ENCODE results near the gene ZIC1. TPM values are rescaled to one million over a fixed set of nuclear protein-coding genes. Genes with fewer than 3 reads are reported as not detected.

Gene ZIC1
- polyA plus RNA-seq, 1 donor (not counting 4 experiments of a cell fraction or from before 2014, with no cell fraction given) = not detected

DNA sequence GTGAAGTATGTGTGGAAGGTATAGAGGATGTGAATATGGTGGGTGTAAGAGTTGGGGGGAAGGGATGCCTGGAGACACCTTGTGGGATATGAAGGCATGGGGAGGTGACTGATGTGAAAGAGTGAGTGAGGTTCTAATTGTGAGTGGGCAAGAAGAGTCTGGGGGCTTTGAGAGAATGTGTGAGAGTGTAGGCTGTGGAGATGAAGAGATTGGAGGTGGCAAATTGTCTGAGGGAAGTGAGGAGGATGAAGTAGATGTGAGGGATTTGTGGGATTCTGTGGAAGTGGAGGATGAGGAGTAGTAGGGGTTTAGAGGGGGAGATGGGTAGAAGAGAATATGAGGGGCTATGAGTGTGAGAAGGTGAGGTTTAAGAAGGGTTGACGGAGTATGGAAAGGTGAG lies 44.4 kb upstream of the ZIC1 start:
- no peak overlapping the region for H3K4me2 ChIP-seq (ENCODE audit: control insufficient read depth, extremely low read depth, insufficient read depth, low read depth, low read length)
- DNase-seq (ENCODE audit: low read depth, low spot score) (no peak), FAIRE-seq (no peak)
- dilution Hi-C loops (cut with MboI; ENCODE audit: extremely low pct_ligation_motif_present, low sequenced_read_pairs) = no loop called here
- no peak overlapping the region for H3K4me3 ChIP-seq (ENCODE audit: control insufficient read depth in 2 of 3, extremely low read depth in 1 of 3, insufficient read depth in 2 of 3, low read depth in 1 of 3, low read length in 3 of 3)
- no peak overlapping the region for H3K9ac ChIP-seq (ENCODE audit: control insufficient read depth, extremely low read depth, insufficient read depth, low read length)
- no peaks in the 10 kb centered on the region for H3K36me3 ChIP-seq (ENCODE audit: control insufficient read depth in 2 of 2, extremely low read depth in 1 of 2, insufficient read depth in 2 of 2, low read length in 2 of 2)
- H3K9me1 ChIP-seq (ENCODE audit: control insufficient read depth, extremely low read depth, insufficient read depth, low read length) = no peaks in the 10 kb centered on the region
- no peaks in the 10 kb centered on the region for H3K79me2 ChIP-seq (ENCODE audit: control insufficient read depth, insufficient read depth, low read length)
- H3K27me3 ChIP-seq (ENCODE audit: control insufficient read depth, extremely low read depth, insufficient read depth, low read length) = peaks cover 44% of the 10 kb centered on the region
- H3K9me3 ChIP-seq (ENCODE audit: control insufficient read depth, low read depth, low read length) = no peaks in the 10 kb centered on the region
- no peak overlapping the region for H2AFZ ChIP-seq (ENCODE audit: control insufficient read depth, low read length)
- no peak overlapping the region for H3K27ac ChIP-seq (ENCODE audit: control insufficient read depth, insufficient read depth, low read length)
- H3K4me1 ChIP-seq (ENCODE audit: control insufficient read depth, extremely low read depth, insufficient read depth, low read length) = no peaks in the 10 kb centered on the region
- TF ChIP-seq EZH2 (IDR thresholded peaks at IDR 0.05; ENCODE audit: low read length) = no peak
- TF ChIP-seq, protein P1, sequence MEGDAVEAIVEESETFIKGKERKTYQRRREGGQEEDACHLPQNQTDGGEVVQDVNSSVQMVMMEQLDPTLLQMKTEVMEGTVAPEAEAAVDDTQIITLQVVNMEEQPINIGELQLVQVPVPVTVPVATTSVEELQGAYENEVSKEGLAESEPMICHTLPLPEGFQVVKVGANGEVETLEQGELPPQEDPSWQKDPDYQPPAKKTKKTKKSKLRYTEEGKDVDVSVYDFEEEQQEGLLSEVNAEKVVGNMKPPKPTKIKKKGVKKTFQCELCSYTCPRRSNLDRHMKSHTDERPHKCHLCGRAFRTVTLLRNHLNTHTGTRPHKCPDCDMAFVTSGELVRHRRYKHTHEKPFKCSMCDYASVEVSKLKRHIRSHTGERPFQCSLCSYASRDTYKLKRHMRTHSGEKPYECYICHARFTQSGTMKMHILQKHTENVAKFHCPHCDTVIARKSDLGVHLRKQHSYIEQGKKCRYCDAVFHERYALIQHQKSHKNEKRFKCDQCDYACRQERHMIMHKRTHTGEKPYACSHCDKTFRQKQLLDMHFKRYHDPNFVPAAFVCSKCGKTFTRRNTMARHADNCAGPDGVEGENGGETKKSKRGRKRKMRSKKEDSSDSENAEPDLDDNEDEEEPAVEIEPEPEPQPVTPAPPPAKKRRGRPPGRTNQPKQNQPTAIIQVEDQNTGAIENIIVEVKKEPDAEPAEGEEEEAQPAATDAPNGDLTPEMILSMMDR (optimal IDR thresholded peaks at IDR 0.05 in 1 of 3, IDR thresholded peaks at IDR 0.05 in 1 of 3, conservative IDR thresholded peaks at IDR 0.05 in 1 of 3; ENCODE audit: extremely low read depth in 1 of 3, insufficient read depth in 2 of 3, low read length in 3 of 3) = no peak
- no peaks in the 10 kb centered on the region for H4K20me1 ChIP-seq (ENCODE audit: control insufficient read depth, extremely low read depth, insufficient read depth, low read length)

DNA sequence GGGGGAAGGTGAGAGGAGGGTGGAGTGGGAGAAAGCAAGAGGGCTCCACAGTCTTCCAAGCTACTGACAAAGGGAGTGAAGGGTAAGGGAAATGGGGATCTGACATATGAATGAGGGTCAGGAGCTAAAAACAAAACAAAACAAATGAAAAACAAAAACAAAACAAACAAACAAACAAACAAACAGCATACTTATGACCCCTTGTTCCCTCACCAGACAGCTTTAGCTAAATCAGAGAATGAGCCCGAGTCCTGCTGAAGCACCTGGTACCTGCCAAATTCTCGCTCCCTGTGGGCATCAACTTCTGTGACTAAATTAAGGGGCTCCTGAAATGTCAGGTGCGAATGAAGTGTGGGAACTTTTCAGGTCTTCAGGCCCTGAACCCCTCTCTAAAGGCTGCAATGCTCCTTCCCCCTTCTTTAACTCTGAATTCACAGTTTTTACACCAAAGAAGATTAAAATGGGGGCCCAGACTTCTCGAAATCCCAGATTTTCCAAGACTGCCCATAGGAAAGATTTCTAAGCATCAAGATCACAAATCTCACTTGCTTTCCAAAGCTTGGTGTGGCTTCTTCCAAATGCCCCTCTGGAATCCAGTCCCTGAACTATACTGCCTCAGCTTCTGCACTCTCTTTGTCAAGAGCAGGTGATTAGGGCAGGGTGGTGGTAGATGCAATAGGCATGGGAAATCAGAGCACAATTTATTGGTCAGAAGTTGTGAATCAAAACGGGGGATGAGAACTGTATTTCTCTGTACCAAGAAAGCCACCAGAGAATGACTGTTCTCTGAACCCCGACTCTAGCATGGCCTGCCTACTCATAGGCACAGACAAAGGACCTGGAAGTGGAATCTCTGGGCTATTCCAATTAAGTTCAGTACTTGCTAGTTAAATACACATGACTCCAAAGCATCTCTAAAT lies 43.7 kb upstream of the ZIC1 start:
- DNase-seq (ENCODE audit: low read depth, low spot score) (no peak), FAIRE-seq (no peak)
- no peaks in the 10 kb centered on the region for H3K36me3 ChIP-seq (ENCODE audit: control insufficient read depth in 2 of 2, extremely low read depth in 1 of 2, insufficient read depth in 2 of 2, low read length in 2 of 2)
- peaks cover 44% of the 10 kb centered on the region for H3K27me3 ChIP-seq (ENCODE audit: control insufficient read depth, extremely low read depth, insufficient read depth, low read length)
- H3K9me1 ChIP-seq (ENCODE audit: control insufficient read depth, extremely low read depth, insufficient read depth, low read length) = no peaks in the 10 kb centered on the region
- H3K9ac ChIP-seq (ENCODE audit: control insufficient read depth, extremely low read depth, insufficient read depth, low read length) = no peak overlapping the region
- H3K4me1 ChIP-seq (ENCODE audit: control insufficient read depth, extremely low read depth, insufficient read depth, low read length) = no peaks in the 10 kb centered on the region
- H2AFZ ChIP-seq (ENCODE audit: control insufficient read depth, low read length) = no peak overlapping the region
- H3K4me2 ChIP-seq (ENCODE audit: control insufficient read depth, extremely low read depth, insufficient read depth, low read depth, low read length) = no peak overlapping the region
- no peaks in the 10 kb centered on the region for H4K20me1 ChIP-seq (ENCODE audit: control insufficient read depth, extremely low read depth, insufficient read depth, low read length)
- H3K79me2 ChIP-seq (ENCODE audit: control insufficient read depth, insufficient read depth, low read length) = no peaks in the 10 kb centered on the region
- TF ChIP-seq EZH2 (IDR thresholded peaks at IDR 0.05; ENCODE audit: low read length) = no peak
- TF ChIP-seq, protein P1 (optimal IDR thresholded peaks at IDR 0.05 in 1 of 3, IDR thresholded peaks at IDR 0.05 in 1 of 3, conservative IDR thresholded peaks at IDR 0.05 in 1 of 3; ENCODE audit: extremely low read depth in 1 of 3, insufficient read depth in 2 of 3, low read length in 3 of 3) = no peak
- dilution Hi-C loops (cut with MboI; ENCODE audit: extremely low pct_ligation_motif_present, low sequenced_read_pairs) = no loop called here
- H3K4me3 ChIP-seq (ENCODE audit: control insufficient read depth in 2 of 3, extremely low read depth in 1 of 3, insufficient read depth in 2 of 3, low read depth in 1 of 3, low read length in 3 of 3) = no peak overlapping the region
- H3K27ac ChIP-seq (ENCODE audit: control insufficient read depth, insufficient read depth, low read length) = no peak overlapping the region
- H3K9me3 ChIP-seq (ENCODE audit: control insufficient read depth, low read depth, low read length) = no peaks in the 10 kb centered on the region

All from keratinocyte (primary cell).